Esophagus muscularis mucosa (tissue), 4 donors: ENCODE data around the gene CYTH3. TPM values are rescaled to one million over a fixed set of nuclear protein-coding genes. Genes with fewer than 3 reads are reported as not detected.
"Not testable (repeated sequence)": the region's sequence is repeated elsewhere in the genome, so short reads cannot be mapped to it uniquely, and the experiment has no call there.

Experiments
- DNase-seq: peaks from one replicate; pipeline ENCODE4 v3.0.0-alpha.2; 2017; ENCODE audit errors: extremely low spot score
- H3K27ac ChIP-seq, 4 donors: fragments of 200-600 bp; sonication (generic); replicated peaks in 1 of 4; 1 replicate in 3 of 4; 2 replicates in 1 of 4; pipeline ENCODE4 v1.5.1; 2016 to 2019; ENCODE audit warnings: mild to moderate bottlenecking in 1 of 4
- H3K27me3 ChIP-seq, 4 donors: fragments of 200-600 bp; sonication (generic); one replicate each; pipeline versions ENCODE4 v1.5.1 to v1.6.0; 2016 to 2019
- H3K36me3 ChIP-seq, 4 donors: fragments of 200-600 bp; sonication (generic); one replicate each; pipeline ENCODE4 v1.5.1; 2016 to 2019
- H3K4me1 ChIP-seq, 4 donors: fragments of 200-600 bp; sonication (generic); one replicate each; pipeline ENCODE4 v1.5.1; 2016 to 2019
- H3K4me3 ChIP-seq, 4 donors: fragments of 200-600 bp; sonication (generic); 1 replicate in 2 of 4; 2 replicates in 2 of 4; pipeline ENCODE4 v1.5.1; 2016 to 2019; ENCODE audit warnings: mild to moderate bottlenecking in 4 of 4, moderate library complexity in 1 of 4
- H3K9me3 ChIP-seq, 4 donors: fragments of 200-600 bp; sonication (generic); 1 replicate in 3 of 4; 2 replicates in 1 of 4; pipeline ENCODE4 v1.5.1; 2016 to 2019
- CTCF ChIP-seq, 3 experiments: fragments of 200-600 bp in 2 of 3; fragments of 450-650 bp in 1 of 3; sonication (generic) in 2 of 3; IDR thresholded peaks; one replicate each; pipeline ENCODE4 v1.5.1; 2017 to 2019; ENCODE audit warnings: antibody characterized with exemption in 3 of 3, mild to moderate bottlenecking in 2 of 3, moderate library complexity in 1 of 3
- EP300 ChIP-seq: sonication (generic); formaldehyde crosslinking; IDR thresholded peaks from one replicate; pipeline ENCODE4 v1.6.1; 2017; ENCODE audit warnings: antibody characterized with exemption
- POLR2A ChIP-seq: fragments of 450-650 bp; IDR thresholded peaks from one replicate; pipeline ENCODE4 v1.6.1; 2017; ENCODE audit warnings: antibody characterized with exemption, moderate library complexity, mild to moderate bottlenecking, low read depth
- POLR2AphosphoS5 ChIP-seq, 2 donors: sonication (generic); formaldehyde crosslinking; IDR thresholded peaks; one replicate each; pipeline ENCODE4 v1.6.1; 2017; ENCODE audit warnings: antibody characterized with exemption in 2 of 2
- WGBS: methylation state at CpG from one replicate; pipeline ENCODE4 v1.1.5; 2018; 5-methylcytosine and 5-hydroxymethylcytosine counted together
- intact Hi-C: fragments of 100-400 bp; cut with DNase I; formaldehyde crosslinking; loops from one replicate; pipeline ENCODE4 v1.15.1; 2023
- total RNA-seq, 4 donors: library from RNA; depleted of rRNA; stranded (reverse); fragments of >200 nt; gene quantifications; one replicate each; pipeline versions ENCODE4 v1.1.0 to v1.2.1, GENCODE V29; 2016

The CYTH3 gene
- total RNA-seq, 4 donors from 2014 or later, result 32.0 to 64.6 (median 50.2) TPM

GRCh38 chr7:6299774-6300173, 27.4 kb upstream of the CYTH3 start:
- DNase-seq, result no peak
- intact Hi-C loops, result no loop called here
- Histone ChIP-seq H3K4me1 (no peaks in the 10 kb centered on the region), H3K36me3 (no peaks in the 10 kb centered on the region), H3K4me3 (no peak overlapping the region), H3K27ac (no peak overlapping the region), H3K9me3 (no peaks in the 10 kb centered on the region), H3K27me3 (no peaks in the 10 kb centered on the region)
- TF ChIP-seq POLR2AphosphoS5 (IDR thresholded peaks at IDR 0.05) (no peak), POLR2A (no peak), CTCF (IDR thresholded peaks at IDR 0.05) (no peak), EP300 (no peak)
- 81% methylated on average over 4 of the region's 4 CpGs for WGBS

GRCh38 chr7:6294839-6295238, 22.4 kb upstream of the CYTH3 start:
- Histone ChIP-seq H3K9me3 (no peaks in the 10 kb centered on the region), H3K27ac (no peak overlapping the region), H3K4me3 (no peak overlapping the region), H3K4me1 (no peaks in the 10 kb centered on the region), H3K36me3 (no peaks in the 10 kb centered on the region), H3K27me3 (no peaks in the 10 kb centered on the region)
- no peak for DNase-seq
- TF ChIP-seq POLR2AphosphoS5 (IDR thresholded peaks at IDR 0.05) (no peak), EP300 (no peak), CTCF (IDR thresholded peaks at IDR 0.05) (no peak), POLR2A (no peak)
- 71% methylated on average over 6 of the region's 6 CpGs for WGBS
- intact Hi-C loops, result no loop called here

- no peak for DNase-seq
- WGBS, result 78% methylated on average over 3 of the region's 3 CpGs
- H3K9me3 ChIP-seq, result no peaks in the 10 kb centered on the region
- H3K27ac ChIP-seq, result no peak overlapping the region
- H3K27me3 ChIP-seq, result no peaks in the 10 kb centered on the region
- H3K4me1 ChIP-seq, result no peaks in the 10 kb centered on the region
- no peaks in the 10 kb centered on the region for H3K36me3 ChIP-seq
- H3K4me3 ChIP-seq, result no peak overlapping the region
- intact Hi-C loops, result no loop called here
- TF ChIP-seq POLR2AphosphoS5 (IDR thresholded peaks at IDR 0.05) (no peak), POLR2A (no peak), EP300 (no peak), CTCF (IDR thresholded peaks at IDR 0.05) (no peak)
Observed at GRCh38 chr7:6293202-6293601, 20.8 kb upstream of the CYTH3 start.

GRCh38 chr7:6291941-6292340, 19.5 kb upstream of the CYTH3 start:
- 86% methylated on average over 12 of the region's 12 CpGs for WGBS
- H3K27ac ChIP-seq, H3K4me1 ChIP-seq, H3K9me3 ChIP-seq, intact Hi-C loops, DNase-seq, H3K27me3 ChIP-seq, H3K4me3 ChIP-seq, H3K36me3 ChIP-seq: not testable (repeated sequence)

GRCh38 chr7:6291531-6291930, 19.1 kb upstream of the CYTH3 start:
- TF ChIP-seq POLR2A, result no peak
- no peak for TF ChIP-seq CTCF (IDR thresholded peaks at IDR 0.05)
- no peak for TF ChIP-seq EP300
- TF ChIP-seq POLR2AphosphoS5 (IDR thresholded peaks at IDR 0.05), result no peak
- H3K27me3 ChIP-seq, result no peaks in the 10 kb centered on the region
- no peaks in the 10 kb centered on the region for H3K9me3 ChIP-seq
- no peak overlapping the region for H3K27ac ChIP-seq
- H3K36me3 ChIP-seq, result no peaks in the 10 kb centered on the region
- 99% methylated on average over 5 of the region's 5 CpGs for WGBS
- H3K4me1 ChIP-seq, result no peaks in the 10 kb centered on the region
- intact Hi-C loops, result no loop called here
- no peak overlapping the region for H3K4me3 ChIP-seq
- no peak for DNase-seq
